HEK293 (cell line): ENCODE results near the gene LRRTM4.

ENCODE experiments used
- CTCF ChIA-PET: fragments of 350-600 bp; formaldehyde crosslinking; extraction: SDS; loops from one replicate; lab custom pipeline; 2021; ENCODE audit warnings: antibody characterized with exemption; lab: Yijun Ruan, JAX
- POLR2A ChIA-PET: fragments of 300-600 bp; formaldehyde crosslinking; extraction: SDS; loops from one replicate; lab custom pipeline; 2020; ENCODE audit warnings: antibody characterized with exemption, inconsistent platforms; lab: Yijun Ruan, JAX
- H3K27ac ChIP-seq: fragments of 200-500 bp; sonication (Bioruptor generic); 2 replicates; pipeline ENCODE4 v1.5.1; 2014; ENCODE audit warnings: low read depth, low read length, control low read depth, inconsistent platforms; ENCODE audit errors: extremely low read depth
- H3K36me3 ChIP-seq, 2 experiments: fragments of 200-500 bp in 1 of 2; sonication (Bioruptor generic) in 1 of 2; 1 replicate in 1 of 2; 2 replicates in 1 of 2; pipeline ENCODE4 v1.5.1; 2014 to 2017; ENCODE audit warnings: inconsistent platforms in 2 of 2, low read length in 2 of 2; ENCODE audit not compliant: control insufficient read depth in 2 of 2, insufficient read depth in 1 of 2
- H3K4me1 ChIP-seq: fragments of 200-500 bp; sonication (Bioruptor generic); 2 replicates; pipeline ENCODE4 v1.5.1; 2014; ENCODE audit warnings: mild to moderate bottlenecking, low read length, inconsistent platforms; ENCODE audit not compliant: control insufficient read depth, insufficient read depth
- H3K4me3 ChIP-seq: 2 replicates; pipeline ENCODE4 v1.5.1; 2011; ENCODE audit warnings: low read depth, mild to moderate bottlenecking, control low read depth, low read length, moderate library complexity
- H3K9me3 ChIP-seq: fragments of 200-500 bp; sonication (Bioruptor generic); 2 replicates; pipeline ENCODE4 v1.5.1; 2014; ENCODE audit warnings: low read depth, low read length, inconsistent platforms; ENCODE audit not compliant: control insufficient read depth, insufficient read depth
- BCL6B ChIP-seq: fragments of 450-650 bp; formaldehyde crosslinking; IDR thresholded peaks from 2 replicates; pipeline ENCODE4 v1.5.1; 2017; ENCODE audit warnings: missing biosample characterization, missing genetic modification characterization
- GFI1B ChIP-seq: fragments of 450-650 bp; formaldehyde crosslinking; IDR thresholded peaks from 2 replicates; pipeline ENCODE4 v1.5.1; 2016; ENCODE audit warnings: missing biosample characterization, missing genetic modification characterization
- OSR2 ChIP-seq: fragments of 450-650 bp; formaldehyde crosslinking; IDR thresholded peaks from 2 replicates; pipeline ENCODE4 v1.5.1; 2016; ENCODE audit warnings: missing biosample characterization, missing genetic modification characterization
- PRDM10 ChIP-seq: fragments of 450-650 bp; formaldehyde crosslinking; IDR thresholded peaks from 2 replicates; pipeline ENCODE4 v1.5.1; 2016; ENCODE audit warnings: missing biosample characterization, missing genetic modification characterization
- ZBTB26 ChIP-seq: fragments of 450-650 bp; formaldehyde crosslinking; optimal IDR thresholded peaks from 2 replicates; pipeline ENCODE3; 2016; ENCODE audit warnings: missing biosample characterization, mild to moderate bottlenecking, missing genetic modification characterization
- ZEB2 ChIP-seq: fragments of 450-650 bp; formaldehyde crosslinking; IDR thresholded peaks from 2 replicates; pipeline ENCODE4 v1.5.1; 2016; ENCODE audit warnings: missing biosample characterization, missing genetic modification characterization
- ZFP41 ChIP-seq: fragments of 450-650 bp; formaldehyde crosslinking; IDR thresholded peaks from 2 replicates; pipeline ENCODE4 v1.5.1; 2016; ENCODE audit warnings: missing biosample characterization, missing genetic modification characterization, borderline replicate concordance
- ZNF146 ChIP-seq: fragments of 450-650 bp; formaldehyde crosslinking; IDR thresholded peaks from 2 replicates; pipeline ENCODE4 v1.5.1; 2016; ENCODE audit warnings: missing biosample characterization, missing genetic modification characterization
- ZNF155 ChIP-seq: fragments of 450-650 bp; formaldehyde crosslinking; IDR thresholded peaks from 2 replicates; pipeline ENCODE4 v1.5.1; 2016; ENCODE audit warnings: missing biosample characterization, missing genetic modification characterization
- ZNF18 ChIP-seq: fragments of 450-650 bp; formaldehyde crosslinking; IDR thresholded peaks from 2 replicates; pipeline ENCODE4 v1.5.1; 2016; ENCODE audit warnings: missing biosample characterization, missing genetic modification characterization
- ZNF214 ChIP-seq: fragments of 450-650 bp; formaldehyde crosslinking; IDR thresholded peaks from 2 replicates; pipeline ENCODE4 v1.5.1; 2017; ENCODE audit warnings: missing biosample characterization, mild to moderate bottlenecking, missing genetic modification characterization, borderline replicate concordance
- ZNF280C ChIP-seq: fragments of 450-650 bp; formaldehyde crosslinking; IDR thresholded peaks from 2 replicates; pipeline ENCODE4 v1.5.1; 2016; ENCODE audit warnings: missing biosample characterization, missing genetic modification characterization
- ZNF341 ChIP-seq: fragments of 450-650 bp; formaldehyde crosslinking; IDR thresholded peaks from 2 replicates; pipeline ENCODE4; 2016; ENCODE audit warnings: low read depth, missing biosample characterization, missing genetic modification characterization
- ZNF350 ChIP-seq: fragments of 450-650 bp; formaldehyde crosslinking; IDR thresholded peaks from 2 replicates; pipeline ENCODE4 v1.5.0; 2017; ENCODE audit warnings: missing biosample characterization, mild to moderate bottlenecking, missing genetic modification characterization
- ZNF423 ChIP-seq: fragments of 450-650 bp; formaldehyde crosslinking; IDR thresholded peaks from 2 replicates; pipeline ENCODE4 v1.5.1; 2016; ENCODE audit warnings: missing biosample characterization, missing genetic modification characterization
- ZNF433 ChIP-seq: fragments of 450-650 bp; formaldehyde crosslinking; IDR thresholded peaks from 2 replicates; pipeline ENCODE4 v1.5.1; 2016; ENCODE audit warnings: missing biosample characterization, missing genetic modification characterization, low read depth
- ZNF449 ChIP-seq: fragments of 450-650 bp; formaldehyde crosslinking; IDR thresholded peaks from 2 replicates; pipeline ENCODE4 v1.5.1; 2017; ENCODE audit warnings: missing biosample characterization, mild to moderate bottlenecking, missing genetic modification characterization, moderate library complexity
- ZNF501 ChIP-seq: fragments of 450-650 bp; formaldehyde crosslinking; IDR thresholded peaks from 2 replicates; pipeline ENCODE4 v1.5.1; 2016; ENCODE audit warnings: missing biosample characterization, missing genetic modification characterization
- ZNF580 ChIP-seq: fragments of 450-650 bp; formaldehyde crosslinking; IDR thresholded peaks from 2 replicates; pipeline ENCODE4 v1.5.1; 2016; ENCODE audit warnings: missing biosample characterization, missing genetic modification characterization
- ZNF585B ChIP-seq: fragments of 450-650 bp; formaldehyde crosslinking; IDR thresholded peaks from 2 replicates; pipeline ENCODE4 v1.5.1; 2016; ENCODE audit warnings: missing biosample characterization, missing genetic modification characterization

Gene LRRTM4

GRCh38 chr2:76748581-76749296 is 773.4 kb downstream of the LRRTM4 start:
- ChIA-PET POLR2A (no interaction called here), CTCF (interaction anchor here (0.9 kb wide), 1 partner anchor 149 kb away, joined by 3 read pairs; no protein-coding TSS in a partner anchor)
- TF ChIP-seq ZNF350 = no peak
- no peak for TF ChIP-seq ZFP41 (tag by site-specific recombination)
- TF ChIP-seq ZBTB26 (tag by site-specific recombination) = no peak
- no peaks in the 10 kb centered on the region for H3K36me3 ChIP-seq
- H3K9me3 ChIP-seq = no peaks in the 10 kb centered on the region
- H3K27ac ChIP-seq = no peak overlapping the region
- no peaks in the 10 kb centered on the region for H3K4me1 ChIP-seq
- H3K4me3 ChIP-seq = no peak overlapping the region

- Histone ChIP-seq H3K36me3 (no peaks in the 10 kb centered on the region), H3K4me1 (no peaks in the 10 kb centered on the region), H3K9me3 (no peaks in the 10 kb centered on the region), H3K27ac (no peak overlapping the region), H3K4me3 (no peak overlapping the region)
- ChIA-PET POLR2A (no interaction called here), CTCF (interaction anchor here (0.5 kb wide), 1 partner anchor 28 kb away, joined by 3 read pairs; no protein-coding TSS in a partner anchor)
- TF ChIP-seq ZNF501 (tag by site-specific recombination) = no peak
- TF ChIP-seq ZNF423 (tag by site-specific recombination) = no peak
- TF ChIP-seq ZNF433 (tag by site-specific recombination) = no peak
- no peak for TF ChIP-seq ZNF585B (tag by site-specific recombination)
- TF ChIP-seq ZNF280C (tag by site-specific recombination) = no peak
- TF ChIP-seq GFI1B (tag by site-specific recombination) = no peak
- no peak for TF ChIP-seq BCL6B (tag by site-specific recombination)
- TF ChIP-seq ZNF341 (tag by site-specific recombination) = no peak
- no peak for TF ChIP-seq OSR2 (tag by site-specific recombination)
- no peak for TF ChIP-seq ZNF214 (tag by site-specific recombination)
- TF ChIP-seq ZNF18 (tag by site-specific recombination) = no peak
- TF ChIP-seq ZNF146 (tag by site-specific recombination) = no peak
- TF ChIP-seq ZNF449 (tag by site-specific recombination) = no peak
- TF ChIP-seq PRDM10 (tag by site-specific recombination) = no peak
- TF ChIP-seq ZNF580 (tag by site-specific recombination) = no peak
- TF ChIP-seq ZEB2 (tag by site-specific recombination) = no peak
- TF ChIP-seq ZNF155 (tag by site-specific recombination) = no peak
Observed at GRCh38 chr2:76745605-76746004, 776.6 kb downstream of the LRRTM4 start.
